Liver (tissue), 3 donors: Measurements from ENCODE around the gene ANKRD18B.
"Not testable (repeated sequence)": the region's sequence is repeated elsewhere in the genome, so short reads cannot be mapped to it uniquely, and the experiment has no call there.

Experiments
- ATF3 ChIP-seq: IDR thresholded peaks from 2 replicates; pipeline ENCODE4 v1.6.1; 2016; ENCODE audit warnings: antibody characterized with exemption
- CTCF ChIP-seq: fragments of 150-350 bp; IDR thresholded peaks from 2 replicates; pipeline ENCODE4 v1.5.1; 2017; ENCODE audit warnings: improper control_type of control experiment, low read depth, low read length; ENCODE audit not compliant: missing input control
- EGR1 ChIP-seq, 2 donors: IDR thresholded peaks; 2 replicates each; pipeline ENCODE4 v1.6.1; 2016 to 2018; ENCODE audit warnings: antibody characterized with exemption in 2 of 2, low read depth in 2 of 2
- FOXA1 ChIP-seq: IDR thresholded peaks from 2 replicates; pipeline ENCODE4 v1.6.1; 2016; ENCODE audit warnings: antibody characterized with exemption
- GABPA ChIP-seq, 2 donors: IDR thresholded peaks in 1 of 2; conservative IDR thresholded peaks in 1 of 2; 2 replicates each; pipeline ENCODE4 v1.6.1; 2016; ENCODE audit warnings: antibody characterized with exemption in 2 of 2, mild to moderate bottlenecking in 1 of 2, moderate library complexity in 1 of 2
- HNF4A ChIP-seq, 2 donors: conservative IDR thresholded peaks; 2 replicates each; pipeline ENCODE4 v1.6.1; 2016; ENCODE audit warnings: antibody characterized with exemption in 2 of 2, mild to moderate bottlenecking in 2 of 2
- HNF4G ChIP-seq: IDR thresholded peaks from 2 replicates; pipeline ENCODE4 v1.6.1; 2016; ENCODE audit warnings: antibody characterized with exemption
- JUND ChIP-seq, 2 donors: IDR thresholded peaks; 2 replicates each; pipeline ENCODE4 v1.6.1; 2016; ENCODE audit warnings: antibody characterized with exemption in 2 of 2
- RAD21 ChIP-seq, 2 donors: IDR thresholded peaks; 2 replicates each; pipeline ENCODE4 v1.6.1; 2016; ENCODE audit warnings: antibody characterized with exemption in 2 of 2, mild to moderate bottlenecking in 2 of 2
- SP1 ChIP-seq: IDR thresholded peaks from 2 replicates; pipeline ENCODE4 v1.6.1; 2018; ENCODE audit warnings: antibody characterized with exemption, mild to moderate bottlenecking
- YY1 ChIP-seq: IDR thresholded peaks from 2 replicates; pipeline ENCODE4 v1.6.1; 2016; ENCODE audit warnings: antibody characterized with exemption, mild to moderate bottlenecking
- ZBTB33 ChIP-seq: IDR thresholded peaks from 2 replicates; pipeline ENCODE4 v1.6.1; 2016; ENCODE audit warnings: antibody characterized with exemption
- TF ChIP-seq, protein P1 (sequence below): IDR thresholded peaks from 2 replicates; pipeline ENCODE4 v1.6.1; 2016; ENCODE audit warnings: antibody characterized with exemption
- TF ChIP-seq, protein P2 (sequence below): IDR thresholded peaks from 2 replicates; pipeline ENCODE4 v1.6.1; 2016; ENCODE audit warnings: antibody characterized with exemption, mild to moderate bottlenecking
- donor health status: healthy.
- donor health status: healthy.

- TF ChIP-seq ATF3; FOXA1; CTCF; ZBTB33; EGR1 (IDR thresholded peaks at IDR 0.05; ENCODE audit: low read depth in 2 of 2); RAD21 (IDR thresholded peaks at IDR 0.05); SP1; HNF4G; GABPA (IDR thresholded peaks at IDR 0.05 in 1 of 2, conservative IDR thresholded peaks at IDR 0.05 in 1 of 2); HNF4A (conservative IDR thresholded peaks at IDR 0.05); JUND (IDR thresholded peaks at IDR 0.05); YY1: not testable (repeated sequence)
- TF ChIP-seq, protein P1, sequence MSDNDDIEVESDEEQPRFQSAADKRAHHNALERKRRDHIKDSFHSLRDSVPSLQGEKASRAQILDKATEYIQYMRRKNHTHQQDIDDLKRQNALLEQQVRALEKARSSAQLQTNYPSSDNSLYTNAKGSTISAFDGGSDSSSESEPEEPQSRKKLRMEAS = not testable (repeated sequence)
- TF ChIP-seq, protein P2, sequence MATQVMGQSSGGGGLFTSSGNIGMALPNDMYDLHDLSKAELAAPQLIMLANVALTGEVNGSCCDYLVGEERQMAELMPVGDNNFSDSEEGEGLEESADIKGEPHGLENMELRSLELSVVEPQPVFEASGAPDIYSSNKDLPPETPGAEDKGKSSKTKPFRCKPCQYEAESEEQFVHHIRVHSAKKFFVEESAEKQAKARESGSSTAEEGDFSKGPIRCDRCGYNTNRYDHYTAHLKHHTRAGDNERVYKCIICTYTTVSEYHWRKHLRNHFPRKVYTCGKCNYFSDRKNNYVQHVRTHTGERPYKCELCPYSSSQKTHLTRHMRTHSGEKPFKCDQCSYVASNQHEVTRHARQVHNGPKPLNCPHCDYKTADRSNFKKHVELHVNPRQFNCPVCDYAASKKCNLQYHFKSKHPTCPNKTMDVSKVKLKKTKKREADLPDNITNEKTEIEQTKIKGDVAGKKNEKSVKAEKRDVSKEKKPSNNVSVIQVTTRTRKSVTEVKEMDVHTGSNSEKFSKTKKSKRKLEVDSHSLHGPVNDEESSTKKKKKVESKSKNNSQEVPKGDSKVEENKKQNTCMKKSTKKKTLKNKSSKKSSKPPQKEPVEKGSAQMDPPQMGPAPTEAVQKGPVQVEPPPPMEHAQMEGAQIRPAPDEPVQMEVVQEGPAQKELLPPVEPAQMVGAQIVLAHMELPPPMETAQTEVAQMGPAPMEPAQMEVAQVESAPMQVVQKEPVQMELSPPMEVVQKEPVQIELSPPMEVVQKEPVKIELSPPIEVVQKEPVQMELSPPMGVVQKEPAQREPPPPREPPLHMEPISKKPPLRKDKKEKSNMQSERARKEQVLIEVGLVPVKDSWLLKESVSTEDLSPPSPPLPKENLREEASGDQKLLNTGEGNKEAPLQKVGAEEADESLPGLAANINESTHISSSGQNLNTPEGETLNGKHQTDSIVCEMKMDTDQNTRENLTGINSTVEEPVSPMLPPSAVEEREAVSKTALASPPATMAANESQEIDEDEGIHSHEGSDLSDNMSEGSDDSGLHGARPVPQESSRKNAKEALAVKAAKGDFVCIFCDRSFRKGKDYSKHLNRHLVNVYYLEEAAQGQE = not testable (repeated sequence)
Observed at GRCh38 chr9:33551183-33551582, 27.1 kb downstream of the ANKRD18B start.
